Measurements from ENCODE around the gene SORCS2.

DNA sequence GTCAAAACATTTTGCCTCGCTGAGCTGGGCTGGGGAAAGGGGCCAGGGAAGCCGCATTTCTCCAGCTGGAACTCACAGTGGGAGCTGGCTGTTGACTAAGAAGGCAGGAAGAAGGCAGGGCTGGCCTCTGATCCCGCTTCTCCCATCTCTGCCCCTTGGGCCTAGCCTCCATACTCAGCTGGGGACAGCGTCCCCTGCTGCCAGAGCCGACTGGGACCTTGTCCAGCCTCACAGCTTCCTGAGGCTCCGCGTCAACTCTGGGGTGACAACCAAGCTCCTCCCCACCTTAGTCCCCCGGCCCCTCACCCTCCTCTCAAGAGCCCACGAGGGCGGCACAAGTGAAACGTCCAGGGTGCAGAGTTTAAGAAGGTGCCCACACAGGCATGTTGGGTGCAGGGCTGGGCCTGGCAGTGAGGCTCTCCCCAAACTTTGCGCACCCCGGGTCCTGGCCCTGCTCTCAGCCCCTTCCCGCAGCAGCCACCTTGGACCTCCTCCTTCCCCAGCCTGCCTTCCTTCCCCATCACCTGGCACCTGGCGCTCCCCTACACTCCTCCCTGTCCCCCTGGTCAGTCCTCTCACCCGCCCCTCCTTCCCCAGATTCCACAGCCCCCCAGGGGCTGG, 141.6 kb downstream of the SORCS2 start:
- TF ChIP-seq, protein P1, sequence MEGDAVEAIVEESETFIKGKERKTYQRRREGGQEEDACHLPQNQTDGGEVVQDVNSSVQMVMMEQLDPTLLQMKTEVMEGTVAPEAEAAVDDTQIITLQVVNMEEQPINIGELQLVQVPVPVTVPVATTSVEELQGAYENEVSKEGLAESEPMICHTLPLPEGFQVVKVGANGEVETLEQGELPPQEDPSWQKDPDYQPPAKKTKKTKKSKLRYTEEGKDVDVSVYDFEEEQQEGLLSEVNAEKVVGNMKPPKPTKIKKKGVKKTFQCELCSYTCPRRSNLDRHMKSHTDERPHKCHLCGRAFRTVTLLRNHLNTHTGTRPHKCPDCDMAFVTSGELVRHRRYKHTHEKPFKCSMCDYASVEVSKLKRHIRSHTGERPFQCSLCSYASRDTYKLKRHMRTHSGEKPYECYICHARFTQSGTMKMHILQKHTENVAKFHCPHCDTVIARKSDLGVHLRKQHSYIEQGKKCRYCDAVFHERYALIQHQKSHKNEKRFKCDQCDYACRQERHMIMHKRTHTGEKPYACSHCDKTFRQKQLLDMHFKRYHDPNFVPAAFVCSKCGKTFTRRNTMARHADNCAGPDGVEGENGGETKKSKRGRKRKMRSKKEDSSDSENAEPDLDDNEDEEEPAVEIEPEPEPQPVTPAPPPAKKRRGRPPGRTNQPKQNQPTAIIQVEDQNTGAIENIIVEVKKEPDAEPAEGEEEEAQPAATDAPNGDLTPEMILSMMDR (IDR thresholded peaks at IDR 0.05): no peak
- TF ChIP-seq TCF12 (IDR thresholded peaks at IDR 0.05) (no peak), EP300 (IDR thresholded peaks at IDR 0.05; ENCODE audit: borderline replicate concordance in 1 of 2, low read depth in 1 of 2, low read length in 1 of 2) (no peak), TAF1 (IDR thresholded peaks at IDR 0.05; ENCODE audit: borderline replicate concordance, low read depth, low read length) (no peak), FOXJ3 (CRISPR knock-in tag; IDR thresholded peaks at IDR 0.05) (no peak), TEAD4 (IDR thresholded peaks at IDR 0.05; ENCODE audit: borderline replicate concordance, insufficient read depth) (no peak), JUND (IDR thresholded peaks at IDR 0.05) (no peak), SIN3A (IDR thresholded peaks at IDR 0.05; ENCODE audit: borderline replicate concordance, low read depth, low read length) (no peak), POLR2AphosphoS5 (IDR thresholded peaks at IDR 0.05; ENCODE audit: low read depth, low read length) (no peak), RXRA (IDR thresholded peaks at IDR 0.05; ENCODE audit: borderline replicate concordance, low read depth) (no peak), RAD21 (IDR thresholded peaks at IDR 0.05; ENCODE audit: low read length) (no peak)
- TF ChIP-seq, protein P2, sequence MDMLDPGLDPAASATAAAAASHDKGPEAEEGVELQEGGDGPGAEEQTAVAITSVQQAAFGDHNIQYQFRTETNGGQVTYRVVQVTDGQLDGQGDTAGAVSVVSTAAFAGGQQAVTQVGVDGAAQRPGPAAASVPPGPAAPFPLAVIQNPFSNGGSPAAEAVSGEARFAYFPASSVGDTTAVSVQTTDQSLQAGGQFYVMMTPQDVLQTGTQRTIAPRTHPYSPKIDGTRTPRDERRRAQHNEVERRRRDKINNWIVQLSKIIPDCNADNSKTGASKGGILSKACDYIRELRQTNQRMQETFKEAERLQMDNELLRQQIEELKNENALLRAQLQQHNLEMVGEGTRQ (IDR thresholded peaks at IDR 0.05; ENCODE audit: borderline replicate concordance, low read depth, low read length): no peak
- TF ChIP-seq, protein P3, sequence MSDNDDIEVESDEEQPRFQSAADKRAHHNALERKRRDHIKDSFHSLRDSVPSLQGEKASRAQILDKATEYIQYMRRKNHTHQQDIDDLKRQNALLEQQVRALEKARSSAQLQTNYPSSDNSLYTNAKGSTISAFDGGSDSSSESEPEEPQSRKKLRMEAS (IDR thresholded peaks at IDR 0.05; ENCODE audit: low read depth): no peak
- TF ChIP-seq, protein P4, sequence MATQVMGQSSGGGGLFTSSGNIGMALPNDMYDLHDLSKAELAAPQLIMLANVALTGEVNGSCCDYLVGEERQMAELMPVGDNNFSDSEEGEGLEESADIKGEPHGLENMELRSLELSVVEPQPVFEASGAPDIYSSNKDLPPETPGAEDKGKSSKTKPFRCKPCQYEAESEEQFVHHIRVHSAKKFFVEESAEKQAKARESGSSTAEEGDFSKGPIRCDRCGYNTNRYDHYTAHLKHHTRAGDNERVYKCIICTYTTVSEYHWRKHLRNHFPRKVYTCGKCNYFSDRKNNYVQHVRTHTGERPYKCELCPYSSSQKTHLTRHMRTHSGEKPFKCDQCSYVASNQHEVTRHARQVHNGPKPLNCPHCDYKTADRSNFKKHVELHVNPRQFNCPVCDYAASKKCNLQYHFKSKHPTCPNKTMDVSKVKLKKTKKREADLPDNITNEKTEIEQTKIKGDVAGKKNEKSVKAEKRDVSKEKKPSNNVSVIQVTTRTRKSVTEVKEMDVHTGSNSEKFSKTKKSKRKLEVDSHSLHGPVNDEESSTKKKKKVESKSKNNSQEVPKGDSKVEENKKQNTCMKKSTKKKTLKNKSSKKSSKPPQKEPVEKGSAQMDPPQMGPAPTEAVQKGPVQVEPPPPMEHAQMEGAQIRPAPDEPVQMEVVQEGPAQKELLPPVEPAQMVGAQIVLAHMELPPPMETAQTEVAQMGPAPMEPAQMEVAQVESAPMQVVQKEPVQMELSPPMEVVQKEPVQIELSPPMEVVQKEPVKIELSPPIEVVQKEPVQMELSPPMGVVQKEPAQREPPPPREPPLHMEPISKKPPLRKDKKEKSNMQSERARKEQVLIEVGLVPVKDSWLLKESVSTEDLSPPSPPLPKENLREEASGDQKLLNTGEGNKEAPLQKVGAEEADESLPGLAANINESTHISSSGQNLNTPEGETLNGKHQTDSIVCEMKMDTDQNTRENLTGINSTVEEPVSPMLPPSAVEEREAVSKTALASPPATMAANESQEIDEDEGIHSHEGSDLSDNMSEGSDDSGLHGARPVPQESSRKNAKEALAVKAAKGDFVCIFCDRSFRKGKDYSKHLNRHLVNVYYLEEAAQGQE (IDR thresholded peaks at IDR 0.05; ENCODE audit: low read depth, low read length): no peak

All from SK-N-SH (cell line).